ENCODE measurements around the gene SELENOI. TPM values are rescaled to one million over a fixed set of nuclear protein-coding genes. Genes with fewer than 3 reads are reported as not detected.

SELENOI gene
- total and polyA plus RNA-seq, 2 experiments from 2014 or later: 8.4 to 67.8 TPM

DNA sequence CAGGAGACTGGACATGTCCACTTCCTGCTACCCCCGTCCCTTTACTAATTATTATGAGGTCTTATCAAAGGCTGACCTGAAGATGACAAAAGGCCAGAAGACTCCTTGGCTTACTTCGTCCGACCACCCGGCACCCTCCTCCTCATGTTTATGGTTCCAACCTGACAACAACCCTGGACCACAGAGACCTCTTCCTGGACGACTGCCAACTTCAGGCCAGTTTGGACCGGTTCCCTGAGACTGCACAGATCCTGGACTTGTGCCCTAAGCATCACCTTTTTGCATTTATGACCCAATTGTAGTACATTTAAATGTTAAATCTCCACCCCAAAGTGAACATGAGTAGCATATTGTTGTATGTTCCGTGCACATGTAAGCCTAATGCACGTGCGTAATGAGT is 61.6 kb downstream of the SELENOI start:
- no peak overlapping the region for H3K27ac ChIP-seq (ENCODE audit: low read depth)
- no peaks in the 10 kb centered on the region for H3K79me2 ChIP-seq (replicated peaks; ENCODE audit: insufficient read depth)
- H3K27me3 ChIP-seq (ENCODE audit: insufficient read depth): no peaks in the 10 kb centered on the region
- no peak overlapping the region for H3K4me3 Mint-ChIP-seq
- H3K9me3 Mint-ChIP-seq: no peaks in the 10 kb centered on the region
- DNase-seq (ENCODE audit: low spot score): no peak
- H3K9me2 ChIP-seq (ENCODE audit: insufficient read depth): no peaks in the 10 kb centered on the region
- no peak for ATAC-seq
- H3K36me3 Mint-ChIP-seq (ENCODE audit: low read depth): no peaks in the 10 kb centered on the region
- H2AFZ ChIP-seq: no peak overlapping the region
- H4K20me1 ChIP-seq (replicated peaks; ENCODE audit: insufficient read depth): no peaks in the 10 kb centered on the region
- H3K4me1 Mint-ChIP-seq: no peaks in the 10 kb centered on the region
- TF ChIP-seq POLR2AphosphoS5 (IDR thresholded peaks at IDR 0.05; ENCODE audit: low read depth) (no peak), STAT1 (IDR thresholded peaks at IDR 0.05; ENCODE audit: unreplicated experiment) (no peak), REST (IDR thresholded peaks at IDR 0.05; ENCODE audit: unreplicated experiment) (no peak), ZNF114 (CRISPR knock-in tag; IDR thresholded peaks at IDR 0.05) (no peak), JUNB (IDR thresholded peaks at IDR 0.05; ENCODE audit: unreplicated experiment) (no peak), NANOG (IDR thresholded peaks at IDR 0.05; ENCODE audit: borderline replicate concordance) (no peak), CREB1 (CRISPR knock-in tag; IDR thresholded peaks at IDR 0.05; ENCODE audit: low read depth) (no peak), EZH2phosphoT487 (IDR thresholded peaks at IDR 0.05; ENCODE audit: unreplicated experiment) (no peak), EZH2 (IDR thresholded peaks at IDR 0.05; ENCODE audit: low read depth, unreplicated experiment) (no peak), ZNF331 (CRISPR knock-in tag; IDR thresholded peaks at IDR 0.05; ENCODE audit: low read depth) (no peak)
- TF ChIP-seq, protein P1, sequence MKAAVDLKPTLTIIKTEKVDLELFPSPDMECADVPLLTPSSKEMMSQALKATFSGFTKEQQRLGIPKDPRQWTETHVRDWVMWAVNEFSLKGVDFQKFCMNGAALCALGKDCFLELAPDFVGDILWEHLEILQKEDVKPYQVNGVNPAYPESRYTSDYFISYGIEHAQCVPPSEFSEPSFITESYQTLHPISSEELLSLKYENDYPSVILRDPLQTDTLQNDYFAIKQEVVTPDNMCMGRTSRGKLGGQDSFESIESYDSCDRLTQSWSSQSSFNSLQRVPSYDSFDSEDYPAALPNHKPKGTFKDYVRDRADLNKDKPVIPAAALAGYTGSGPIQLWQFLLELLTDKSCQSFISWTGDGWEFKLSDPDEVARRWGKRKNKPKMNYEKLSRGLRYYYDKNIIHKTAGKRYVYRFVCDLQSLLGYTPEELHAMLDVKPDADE (IDR thresholded peaks at IDR 0.05): no peak
- TF ChIP-seq, protein P2, sequence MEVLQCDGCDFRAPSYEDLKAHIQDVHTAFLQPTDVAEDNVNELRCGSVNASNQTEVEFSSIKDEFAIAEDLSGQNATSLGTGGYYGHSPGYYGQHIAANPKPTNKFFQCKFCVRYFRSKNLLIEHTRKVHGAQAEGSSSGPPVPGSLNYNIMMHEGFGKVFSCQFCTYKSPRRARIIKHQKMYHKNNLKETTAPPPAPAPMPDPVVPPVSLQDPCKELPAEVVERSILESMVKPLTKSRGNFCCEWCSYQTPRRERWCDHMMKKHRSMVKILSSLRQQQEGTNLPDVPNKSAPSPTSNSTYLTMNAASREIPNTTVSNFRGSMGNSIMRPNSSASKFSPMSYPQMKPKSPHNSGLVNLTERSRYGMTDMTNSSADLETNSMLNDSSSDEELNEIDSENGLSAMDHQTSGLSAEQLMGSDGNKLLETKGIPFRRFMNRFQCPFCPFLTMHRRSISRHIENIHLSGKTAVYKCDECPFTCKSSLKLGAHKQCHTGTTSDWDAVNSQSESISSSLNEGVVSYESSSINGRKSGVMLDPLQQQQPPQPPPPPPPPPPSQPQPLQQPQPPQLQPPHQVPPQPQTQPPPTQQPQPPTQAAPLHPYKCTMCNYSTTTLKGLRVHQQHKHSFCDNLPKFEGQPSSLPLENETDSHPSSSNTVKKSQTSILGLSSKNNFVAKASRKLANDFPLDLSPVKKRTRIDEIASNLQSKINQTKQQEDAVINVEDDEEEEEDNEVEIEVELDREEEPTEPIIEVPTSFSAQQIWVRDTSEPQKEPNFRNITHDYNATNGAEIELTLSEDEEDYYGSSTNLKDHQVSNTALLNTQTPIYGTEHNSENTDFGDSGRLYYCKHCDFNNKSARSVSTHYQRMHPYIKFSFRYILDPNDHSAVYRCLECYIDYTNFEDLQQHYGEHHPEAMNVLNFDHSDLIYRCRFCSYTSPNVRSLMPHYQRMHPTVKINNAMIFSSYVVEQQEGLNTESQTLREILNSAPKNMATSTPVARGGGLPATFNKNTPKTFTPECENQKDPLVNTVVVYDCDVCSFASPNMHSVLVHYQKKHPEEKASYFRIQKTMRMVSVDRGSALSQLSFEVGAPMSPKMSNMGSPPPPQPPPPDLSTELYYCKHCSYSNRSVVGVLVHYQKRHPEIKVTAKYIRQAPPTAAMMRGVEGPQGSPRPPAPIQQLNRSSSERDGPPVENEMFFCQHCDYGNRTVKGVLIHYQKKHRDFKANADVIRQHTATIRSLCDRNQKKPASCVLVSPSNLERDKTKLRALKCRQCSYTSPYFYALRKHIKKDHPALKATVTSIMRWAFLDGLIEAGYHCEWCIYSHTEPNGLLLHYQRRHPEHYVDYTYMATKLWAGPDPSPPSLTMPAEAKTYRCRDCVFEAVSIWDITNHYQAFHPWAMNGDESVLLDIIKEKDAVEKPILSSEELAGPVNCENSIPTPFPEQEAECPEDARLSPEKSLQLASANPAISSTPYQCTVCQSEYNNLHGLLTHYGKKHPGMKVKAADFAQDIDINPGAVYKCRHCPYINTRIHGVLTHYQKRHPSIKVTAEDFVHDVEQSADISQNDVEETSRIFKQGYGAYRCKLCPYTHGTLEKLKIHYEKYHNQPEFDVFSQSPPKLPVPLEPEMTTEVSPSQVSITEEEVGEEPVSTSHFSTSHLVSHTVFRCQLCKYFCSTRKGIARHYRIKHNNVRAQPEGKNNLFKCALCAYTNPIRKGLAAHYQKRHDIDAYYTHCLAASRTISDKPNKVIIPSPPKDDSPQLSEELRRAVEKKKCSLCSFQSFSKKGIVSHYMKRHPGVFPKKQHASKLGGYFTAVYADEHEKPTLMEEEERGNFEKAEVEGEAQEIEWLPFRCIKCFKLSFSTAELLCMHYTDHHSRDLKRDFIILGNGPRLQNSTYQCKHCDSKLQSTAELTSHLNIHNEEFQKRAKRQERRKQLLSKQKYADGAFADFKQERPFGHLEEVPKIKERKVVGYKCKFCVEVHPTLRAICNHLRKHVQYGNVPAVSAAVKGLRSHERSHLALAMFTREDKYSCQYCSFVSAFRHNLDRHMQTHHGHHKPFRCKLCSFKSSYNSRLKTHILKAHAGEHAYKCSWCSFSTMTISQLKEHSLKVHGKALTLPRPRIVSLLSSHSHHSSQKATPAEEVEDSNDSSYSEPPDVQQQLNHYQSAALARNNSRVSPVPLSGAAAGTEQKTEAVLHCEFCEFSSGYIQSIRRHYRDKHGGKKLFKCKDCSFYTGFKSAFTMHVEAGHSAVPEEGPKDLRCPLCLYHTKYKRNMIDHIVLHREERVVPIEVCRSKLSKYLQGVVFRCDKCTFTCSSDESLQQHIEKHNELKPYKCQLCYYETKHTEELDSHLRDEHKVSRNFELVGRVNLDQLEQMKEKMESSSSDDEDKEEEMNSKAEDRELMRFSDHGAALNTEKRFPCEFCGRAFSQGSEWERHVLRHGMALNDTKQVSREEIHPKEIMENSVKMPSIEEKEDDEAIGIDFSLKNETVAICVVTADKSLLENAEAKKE (CRISPR knock-in tag; IDR thresholded peaks at IDR 0.05): no peak
- TF ChIP-seq, protein P3, sequence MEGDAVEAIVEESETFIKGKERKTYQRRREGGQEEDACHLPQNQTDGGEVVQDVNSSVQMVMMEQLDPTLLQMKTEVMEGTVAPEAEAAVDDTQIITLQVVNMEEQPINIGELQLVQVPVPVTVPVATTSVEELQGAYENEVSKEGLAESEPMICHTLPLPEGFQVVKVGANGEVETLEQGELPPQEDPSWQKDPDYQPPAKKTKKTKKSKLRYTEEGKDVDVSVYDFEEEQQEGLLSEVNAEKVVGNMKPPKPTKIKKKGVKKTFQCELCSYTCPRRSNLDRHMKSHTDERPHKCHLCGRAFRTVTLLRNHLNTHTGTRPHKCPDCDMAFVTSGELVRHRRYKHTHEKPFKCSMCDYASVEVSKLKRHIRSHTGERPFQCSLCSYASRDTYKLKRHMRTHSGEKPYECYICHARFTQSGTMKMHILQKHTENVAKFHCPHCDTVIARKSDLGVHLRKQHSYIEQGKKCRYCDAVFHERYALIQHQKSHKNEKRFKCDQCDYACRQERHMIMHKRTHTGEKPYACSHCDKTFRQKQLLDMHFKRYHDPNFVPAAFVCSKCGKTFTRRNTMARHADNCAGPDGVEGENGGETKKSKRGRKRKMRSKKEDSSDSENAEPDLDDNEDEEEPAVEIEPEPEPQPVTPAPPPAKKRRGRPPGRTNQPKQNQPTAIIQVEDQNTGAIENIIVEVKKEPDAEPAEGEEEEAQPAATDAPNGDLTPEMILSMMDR (conservative IDR thresholded peaks at IDR 0.05; ENCODE audit: low read depth in 2 of 2): no peak
- H3F3A ChIP-seq (replicated peaks; ENCODE audit: low read depth): no peaks in the 10 kb centered on the region
- H3K27me3 Mint-ChIP-seq (ENCODE audit: insufficient read depth, low read depth, poor library complexity): no peaks in the 10 kb centered on the region
- no peaks in the 10 kb centered on the region for H3K36me3 ChIP-seq (ENCODE audit: insufficient read depth)
- H3K4me1 ChIP-seq (ENCODE audit: insufficient read depth): peaks cover 7% of the 10 kb centered on the region; the same call in 1 of the 2 replicates
- H3K4me3 ChIP-seq: no peak overlapping the region
- H3K4me2 ChIP-seq: no peak overlapping the region
- no peak overlapping the region for H3K27ac Mint-ChIP-seq
